Lung (tissue), 12 donors: ENCODE data around the gene SLCO2A1. TPM values are rescaled to one million over a fixed set of nuclear protein-coding genes. Genes with fewer than 3 reads are reported as not detected.

ENCODE experiments used
- ATAC-seq: fragments of 200-7000 bp; cut with Tn5 transposase; one replicate; pipeline ENCODE4 v1.9.1; 2020; ENCODE audit warnings: moderate number of reproducible peaks; ENCODE audit not compliant: insufficient read depth, low FRiP score
- DNase-seq, 3 donors: peaks; one replicate each; pipeline ENCODE4 v3.0.0-alpha.2; 2013 to 2017
- H3K27ac ChIP-seq, 2 donors: one replicate each; pipeline ENCODE4 v1.5.1; 2013; ENCODE audit warnings: mild to moderate bottlenecking in 2 of 2, moderate library complexity in 2 of 2, control low read depth in 1 of 2, inconsistent platforms in 1 of 2, low read depth in 1 of 2, low read length in 1 of 2
- H3K27me3 ChIP-seq, 3 donors: one replicate each; pipeline ENCODE4 v1.5.1; 2013; ENCODE audit warnings: low read length in 2 of 3; ENCODE audit not compliant: control insufficient read depth in 3 of 3, insufficient read depth in 3 of 3
- H3K36me3 ChIP-seq, 4 donors: one replicate each; pipeline ENCODE4 v1.5.1; 2013; ENCODE audit warnings: low read length in 4 of 4, mild to moderate bottlenecking in 1 of 4, moderate library complexity in 1 of 4; ENCODE audit not compliant: control insufficient read depth in 4 of 4, insufficient read depth in 4 of 4
- H3K4me1 ChIP-seq, 5 donors: one replicate each; pipeline ENCODE4 v1.5.1; 2013; ENCODE audit warnings: low read length in 5 of 5, mild to moderate bottlenecking in 2 of 5, moderate library complexity in 1 of 5; ENCODE audit not compliant: control insufficient read depth in 5 of 5, insufficient read depth in 5 of 5
- H3K4me3 ChIP-seq: one replicate; pipeline ENCODE4 v1.5.1; 2013; ENCODE audit warnings: mild to moderate bottlenecking, control low read depth, moderate library complexity
- H3K9ac ChIP-seq, 2 donors: one replicate each; pipeline ENCODE4 v1.5.1; 2013; ENCODE audit warnings: low read length in 2 of 2, control low read depth in 1 of 2; ENCODE audit not compliant: insufficient read depth in 1 of 2
- H3K9me3 ChIP-seq, 4 donors: one replicate each; pipeline ENCODE4 v1.5.1; 2013; ENCODE audit warnings: low read length in 3 of 4, mild to moderate bottlenecking in 1 of 4, moderate library complexity in 1 of 4; ENCODE audit not compliant: control insufficient read depth in 4 of 4, insufficient read depth in 3 of 4
- WGBS, 2 donors: extraction: QIAGEN DNeasy Blood & Tissue Kit; methylation state at CpG; one replicate each; pipeline ENCODE4 v1.1.7; 2013; 5-methylcytosine and 5-hydroxymethylcytosine counted together
- polyA plus RNA-seq, 2 donors: library from polyadenylated mRNA; stranded (reverse); fragments of 200-250 nt; gene quantifications; one replicate each; pipeline ENCODE4 v1.2.1, GENCODE V29; 2013
- total RNA-seq, 2 donors: library from RNA; depleted of rRNA in 1 of 2; stranded (reverse); fragments of >200 nt in 1 of 2; gene quantifications; one replicate each; pipeline ENCODE4 v1.2.1, GENCODE V29; 2014 to 2021
- TF ChIP-seq, protein P1 (sequence below): IDR thresholded peaks from 2 replicates; pipeline ENCODE4 v1.5.1; 2012; ENCODE audit warnings: mild to moderate bottlenecking; ENCODE audit errors: control extremely low read depth, extremely low read depth
- donor health status: control.
- donor health status: control.
- donor health status: Bipolar disorder and iron deficiency.
- donor health status: healthy.
- donor health status: DM: yes; HTN: yes; CAD: no.

The SLCO2A1 gene
- total and polyA plus RNA-seq, 4 donors = 27.2 to 131 (median 42.7) TPM

DNA sequence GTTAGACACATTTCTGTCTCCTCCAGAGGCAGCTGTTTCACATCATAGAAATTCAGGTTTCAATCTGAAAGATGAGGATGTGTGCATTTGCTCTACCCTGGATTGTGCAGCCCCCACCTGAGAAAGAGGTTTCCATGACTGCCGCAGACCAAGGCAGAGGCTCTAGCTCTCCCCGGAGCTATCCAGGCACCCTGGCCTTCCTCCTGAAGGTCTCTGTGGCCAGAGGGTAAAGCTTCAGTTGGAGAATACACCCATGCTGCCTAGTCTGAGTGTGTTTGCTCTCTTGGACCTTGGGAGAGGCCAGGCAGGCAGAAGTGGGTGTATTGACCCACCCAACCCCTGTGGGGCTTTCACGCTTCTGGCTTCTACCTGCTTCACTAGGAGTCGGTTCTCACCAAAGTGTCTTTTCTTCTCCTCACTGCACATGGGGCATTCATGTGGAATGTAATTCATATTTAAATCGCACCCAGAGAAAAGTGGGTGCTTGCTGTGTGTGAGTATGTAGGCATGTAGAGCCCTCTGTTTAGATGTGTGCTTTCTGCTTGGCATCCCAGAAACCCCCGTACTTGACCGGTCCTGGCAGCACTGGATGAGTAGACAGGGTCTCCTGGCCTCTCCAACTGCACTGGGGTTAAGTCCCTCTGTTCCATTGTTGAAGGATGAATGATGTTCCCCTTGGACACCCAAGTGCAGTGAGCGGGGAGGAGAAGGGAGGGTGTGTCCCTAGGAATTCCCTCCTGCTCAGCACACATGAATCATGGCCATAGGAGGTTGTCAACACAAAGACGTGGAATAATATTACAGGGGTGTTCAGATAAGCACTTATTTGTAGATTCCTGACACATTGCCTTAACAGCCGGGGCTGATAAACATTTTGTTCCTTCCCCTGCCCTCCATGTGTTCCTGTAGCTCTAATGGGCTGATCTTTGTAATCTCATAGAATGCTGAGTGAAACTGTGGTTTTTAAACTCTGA, 113.8 kb downstream of the SLCO2A1 start:
- Histone ChIP-seq H3K4me3 (no peak overlapping the region), H3K36me3 (no peaks in the 10 kb centered on the region), H3K27me3 (no peaks in the 10 kb centered on the region), H3K9ac (no peak overlapping the region), H3K9me3 (no peaks in the 10 kb centered on the region), H3K4me1 (no peaks in the 10 kb centered on the region), H3K27ac (no peak overlapping the region)
- 73 to 82% methylated on average over 10 of the region's 10 CpGs for WGBS, 2 donors
- TF ChIP-seq, protein P1, sequence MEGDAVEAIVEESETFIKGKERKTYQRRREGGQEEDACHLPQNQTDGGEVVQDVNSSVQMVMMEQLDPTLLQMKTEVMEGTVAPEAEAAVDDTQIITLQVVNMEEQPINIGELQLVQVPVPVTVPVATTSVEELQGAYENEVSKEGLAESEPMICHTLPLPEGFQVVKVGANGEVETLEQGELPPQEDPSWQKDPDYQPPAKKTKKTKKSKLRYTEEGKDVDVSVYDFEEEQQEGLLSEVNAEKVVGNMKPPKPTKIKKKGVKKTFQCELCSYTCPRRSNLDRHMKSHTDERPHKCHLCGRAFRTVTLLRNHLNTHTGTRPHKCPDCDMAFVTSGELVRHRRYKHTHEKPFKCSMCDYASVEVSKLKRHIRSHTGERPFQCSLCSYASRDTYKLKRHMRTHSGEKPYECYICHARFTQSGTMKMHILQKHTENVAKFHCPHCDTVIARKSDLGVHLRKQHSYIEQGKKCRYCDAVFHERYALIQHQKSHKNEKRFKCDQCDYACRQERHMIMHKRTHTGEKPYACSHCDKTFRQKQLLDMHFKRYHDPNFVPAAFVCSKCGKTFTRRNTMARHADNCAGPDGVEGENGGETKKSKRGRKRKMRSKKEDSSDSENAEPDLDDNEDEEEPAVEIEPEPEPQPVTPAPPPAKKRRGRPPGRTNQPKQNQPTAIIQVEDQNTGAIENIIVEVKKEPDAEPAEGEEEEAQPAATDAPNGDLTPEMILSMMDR = no peak
- ATAC-seq (no peak), DNase-seq (no peak)

DNA sequence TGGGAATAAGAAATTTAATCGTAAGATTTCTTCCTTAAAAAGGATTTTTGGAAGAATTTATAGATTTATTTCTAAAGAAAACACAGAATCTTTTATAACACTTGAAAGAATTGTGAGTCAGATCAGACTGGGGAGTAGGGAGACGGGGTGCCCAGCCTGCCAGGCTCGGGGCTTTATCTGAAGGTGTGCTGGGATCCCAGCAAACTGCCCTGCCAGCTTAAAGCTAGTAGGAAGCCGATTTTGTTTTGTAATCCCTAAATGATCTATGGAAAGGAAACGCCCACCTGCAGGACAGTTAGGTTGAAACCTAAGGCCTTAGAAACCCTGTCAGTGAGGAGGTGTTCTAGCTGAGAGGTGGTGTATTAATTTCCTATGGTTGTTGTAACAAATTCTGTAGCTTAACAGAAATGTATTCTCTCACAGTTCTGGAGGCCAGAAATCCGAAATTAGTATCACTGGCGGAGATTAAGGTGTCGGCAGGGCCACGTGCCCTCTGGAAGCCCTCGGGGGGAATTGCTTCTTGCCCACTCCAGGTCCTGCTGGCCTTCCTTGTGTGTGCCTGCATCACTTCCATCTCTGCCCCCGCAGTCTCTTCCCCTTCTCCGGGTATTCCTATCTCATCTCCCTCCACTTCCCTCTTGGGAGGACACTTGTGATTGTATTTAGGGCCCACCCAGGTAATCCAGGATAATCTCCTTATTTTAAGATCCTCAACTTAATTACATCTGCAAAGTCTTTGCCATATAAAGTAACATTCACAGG, 114.7 kb downstream of the SLCO2A1 start:
- Histone ChIP-seq H3K4me1 (no peaks in the 10 kb centered on the region), H3K9me3 (no peaks in the 10 kb centered on the region), H3K4me3 (no peak overlapping the region), H3K27ac (no peak overlapping the region), H3K36me3 (no peaks in the 10 kb centered on the region), H3K27me3 (no peaks in the 10 kb centered on the region), H3K9ac (no peak overlapping the region)
- TF ChIP-seq, protein P1 = no peak
- WGBS, 2 donors = 88 to 93% methylated on average over 12 of the region's 12 CpGs
- DNase-seq (no peak), ATAC-seq (no peak)

DNA sequence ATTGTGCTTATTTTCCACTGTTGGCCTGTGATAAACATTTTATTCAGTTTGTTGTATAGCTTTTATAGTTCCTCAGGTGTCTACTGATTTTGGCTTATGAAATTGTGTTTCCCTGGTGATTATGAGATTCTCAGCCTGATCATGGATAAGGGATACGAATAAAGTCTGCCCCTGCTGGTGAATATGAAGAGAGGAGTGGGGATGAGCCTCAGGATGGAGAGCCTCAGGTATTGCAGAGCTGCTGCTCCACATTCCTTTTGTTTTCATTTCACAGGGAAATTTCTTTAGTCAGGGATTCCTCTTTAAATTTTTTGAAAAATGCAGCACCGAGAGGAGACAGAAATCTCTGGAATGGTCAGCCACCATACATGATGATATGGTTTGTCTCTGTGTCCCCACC, 119.3 kb downstream of the SLCO2A1 start:
- H3K9me3 ChIP-seq = no peaks in the 10 kb centered on the region
- TF ChIP-seq, protein P1 = no peak
- WGBS, 2 donors = 80 to 87% methylated on average over 2 of the region's 2 CpGs
- H3K36me3 ChIP-seq = no peaks in the 10 kb centered on the region
- H3K9ac ChIP-seq = no peak overlapping the region
- no peaks in the 10 kb centered on the region for H3K4me1 ChIP-seq
- no peak for ATAC-seq
- DNase-seq = no peak
- no peak overlapping the region for H3K27ac ChIP-seq
- no peaks in the 10 kb centered on the region for H3K27me3 ChIP-seq
- no peak overlapping the region for H3K4me3 ChIP-seq
